Right atrium auricular region (tissue), 2 donors: Measurements from ENCODE around the gene PDE11A. TPM values are rescaled to one million over a fixed set of nuclear protein-coding genes. Genes with fewer than 3 reads are reported as not detected.

Experiments
- DNase-seq: peaks from one replicate; pipeline ENCODE4 v3.0.0-alpha.2; 2019; ENCODE audit warnings: low spot score
- H3K27ac ChIP-seq, 2 donors: fragments of 200-600 bp; sonication (generic); 1 replicate in 1 of 2; 2 replicates in 1 of 2; pipeline ENCODE4 v1.5.1; 2016 to 2019
- H3K27me3 ChIP-seq, 2 donors: fragments of 200-600 bp; sonication (generic); one replicate each; pipeline versions ENCODE4 v1.5.1 to v1.6.0; 2017 to 2019
- H3K36me3 ChIP-seq: fragments of 200-600 bp; sonication (generic); one replicate; pipeline ENCODE4 v1.5.1; 2016
- H3K4me1 ChIP-seq, 2 donors: fragments of 200-600 bp; sonication (generic); one replicate each; pipeline versions ENCODE4 v1.5.1 to v1.6.0; 2017 to 2019
- H3K4me3 ChIP-seq, 2 donors: fragments of 200-600 bp; sonication (generic); 1 replicate in 1 of 2; 2 replicates in 1 of 2; pipeline ENCODE4 v1.5.1; 2017 to 2019; ENCODE audit warnings: mild to moderate bottlenecking in 1 of 2, moderate library complexity in 1 of 2
- H3K9me3 ChIP-seq, 2 donors: fragments of 200-600 bp; sonication (generic); one replicate each; pipeline ENCODE4 v1.5.1; 2019
- total RNA-seq, 2 donors: library from RNA; depleted of rRNA; stranded (reverse); fragments of >200 nt; gene quantifications; one replicate each; pipeline ENCODE4 v1.1.0, GENCODE V29; 2016
- TF ChIP-seq, protein P1 (sequence below), 2 donors: fragments of 200-600 bp; sonication (generic); IDR thresholded peaks; one replicate each; pipeline ENCODE4 v1.5.1; 2019; ENCODE audit warnings: antibody characterized with exemption in 2 of 2

PDE11A gene
- total RNA-seq, 2 donors from 2014 or later, result 1.2 TPM; not detected in 1

DNA sequence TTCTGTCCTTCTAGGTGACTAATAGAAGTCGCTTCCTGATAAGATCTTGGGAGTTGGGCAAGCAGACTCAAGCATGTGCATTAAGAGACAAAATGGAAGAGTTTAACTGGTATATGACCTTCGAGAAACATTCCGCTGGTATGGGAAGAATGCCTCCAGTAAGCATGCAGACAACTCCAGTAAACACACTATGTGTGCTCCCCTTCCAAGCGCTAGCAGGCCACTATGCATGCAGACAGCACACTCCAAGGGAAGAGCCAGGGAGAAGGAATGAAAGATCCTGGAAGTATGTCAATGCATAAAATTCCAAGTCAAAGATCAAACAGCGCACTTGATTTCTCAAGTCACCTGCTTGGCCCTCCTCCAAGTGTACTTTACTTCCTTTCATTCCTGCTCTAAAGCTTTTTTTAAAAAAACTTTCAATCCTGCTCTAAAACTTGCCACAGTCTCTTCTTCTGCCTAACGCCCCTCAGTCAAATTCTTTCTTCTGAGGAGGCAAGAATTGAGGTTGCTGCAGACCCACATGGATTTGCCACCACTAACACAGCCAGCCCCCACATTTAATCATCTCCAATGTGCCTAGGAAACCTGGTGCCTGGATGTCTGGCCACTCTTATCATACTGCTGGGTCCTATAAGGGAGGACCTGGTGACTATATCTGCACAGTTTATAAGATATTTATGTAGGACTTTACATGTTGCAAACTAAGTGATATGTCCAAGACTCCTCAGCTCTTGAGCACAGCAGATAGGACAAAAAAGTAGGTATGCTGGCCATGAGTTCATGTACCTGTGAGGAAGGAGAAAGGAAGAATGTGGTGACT lies 239.8 kb downstream of the PDE11A start:
- H3K36me3 ChIP-seq, result no peaks in the 10 kb centered on the region
- TF ChIP-seq, protein P1, sequence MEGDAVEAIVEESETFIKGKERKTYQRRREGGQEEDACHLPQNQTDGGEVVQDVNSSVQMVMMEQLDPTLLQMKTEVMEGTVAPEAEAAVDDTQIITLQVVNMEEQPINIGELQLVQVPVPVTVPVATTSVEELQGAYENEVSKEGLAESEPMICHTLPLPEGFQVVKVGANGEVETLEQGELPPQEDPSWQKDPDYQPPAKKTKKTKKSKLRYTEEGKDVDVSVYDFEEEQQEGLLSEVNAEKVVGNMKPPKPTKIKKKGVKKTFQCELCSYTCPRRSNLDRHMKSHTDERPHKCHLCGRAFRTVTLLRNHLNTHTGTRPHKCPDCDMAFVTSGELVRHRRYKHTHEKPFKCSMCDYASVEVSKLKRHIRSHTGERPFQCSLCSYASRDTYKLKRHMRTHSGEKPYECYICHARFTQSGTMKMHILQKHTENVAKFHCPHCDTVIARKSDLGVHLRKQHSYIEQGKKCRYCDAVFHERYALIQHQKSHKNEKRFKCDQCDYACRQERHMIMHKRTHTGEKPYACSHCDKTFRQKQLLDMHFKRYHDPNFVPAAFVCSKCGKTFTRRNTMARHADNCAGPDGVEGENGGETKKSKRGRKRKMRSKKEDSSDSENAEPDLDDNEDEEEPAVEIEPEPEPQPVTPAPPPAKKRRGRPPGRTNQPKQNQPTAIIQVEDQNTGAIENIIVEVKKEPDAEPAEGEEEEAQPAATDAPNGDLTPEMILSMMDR (IDR thresholded peaks at IDR 0.05), result no peak
- DNase-seq, result no peak
- no peak overlapping the region for H3K4me3 ChIP-seq
- peaks cover 0 to 15% of the 10 kb centered on the region in 2 donors for H3K9me3 ChIP-seq
- no peaks in the 10 kb centered on the region for H3K4me1 ChIP-seq
- H3K27me3 ChIP-seq, result no peaks in the 10 kb centered on the region
- H3K27ac ChIP-seq, result no peak overlapping the region

DNA sequence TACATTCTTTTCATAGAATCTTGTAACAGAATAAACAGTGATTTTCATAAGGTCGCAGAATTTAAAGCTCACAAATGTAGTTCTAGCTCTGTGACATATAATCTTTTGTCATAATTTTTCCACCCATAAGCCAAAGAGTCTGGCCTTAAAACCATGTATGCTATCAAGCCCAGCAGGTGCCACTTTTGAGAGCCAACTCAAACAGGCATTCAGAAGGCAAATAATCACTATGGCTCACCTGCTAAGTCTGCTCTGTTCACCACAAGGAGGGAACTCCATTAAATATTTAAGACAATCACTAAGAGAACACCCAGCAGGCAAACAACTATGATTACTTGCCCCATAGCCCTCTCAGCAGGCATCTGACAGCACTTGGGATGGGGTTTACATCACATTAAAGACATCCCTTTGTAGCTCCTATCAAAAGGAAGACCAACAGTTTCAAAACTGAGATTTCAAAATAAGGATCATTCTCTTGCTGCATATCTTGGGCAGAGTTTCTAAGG lies 241.6 kb downstream of the PDE11A start:
- TF ChIP-seq, protein P1 (IDR thresholded peaks at IDR 0.05), result no peak
- Histone ChIP-seq H3K27ac (no peak overlapping the region), H3K36me3 (no peaks in the 10 kb centered on the region), H3K27me3 (no peaks in the 10 kb centered on the region), H3K4me1 (no peaks in the 10 kb centered on the region), H3K9me3 (peaks cover 0 to 15% of the 10 kb centered on the region in 2 donors), H3K4me3 (no peak overlapping the region)
- no peak for DNase-seq

DNA sequence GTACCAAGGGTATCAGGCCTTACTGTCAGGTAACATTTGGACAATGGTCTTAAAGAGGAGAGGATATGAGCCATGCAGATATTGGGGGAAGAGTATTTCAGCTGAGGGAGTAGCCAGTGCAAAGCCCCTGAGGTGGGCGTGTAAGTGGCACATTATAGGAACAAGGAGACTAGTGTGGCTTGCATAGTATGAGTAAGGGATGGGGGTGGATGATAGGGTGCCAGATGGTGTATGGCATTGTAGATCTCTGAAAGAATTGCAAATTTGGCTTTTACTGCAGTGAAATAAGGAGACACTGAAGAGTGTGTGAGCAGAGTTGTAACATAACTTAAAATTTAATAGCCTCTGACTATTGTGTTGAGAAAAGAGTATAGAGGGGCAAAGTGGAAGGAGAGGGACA lies 244.0 kb downstream of the PDE11A start:
- no peak overlapping the region for H3K4me3 ChIP-seq
- DNase-seq, result no peak
- H3K27ac ChIP-seq, result no peak overlapping the region
- H3K27me3 ChIP-seq, result no peaks in the 10 kb centered on the region
- no peaks in the 10 kb centered on the region for H3K9me3 ChIP-seq
- no peaks in the 10 kb centered on the region for H3K4me1 ChIP-seq
- H3K36me3 ChIP-seq, result no peaks in the 10 kb centered on the region
- TF ChIP-seq, protein P1 (IDR thresholded peaks at IDR 0.05), result no peak

DNA sequence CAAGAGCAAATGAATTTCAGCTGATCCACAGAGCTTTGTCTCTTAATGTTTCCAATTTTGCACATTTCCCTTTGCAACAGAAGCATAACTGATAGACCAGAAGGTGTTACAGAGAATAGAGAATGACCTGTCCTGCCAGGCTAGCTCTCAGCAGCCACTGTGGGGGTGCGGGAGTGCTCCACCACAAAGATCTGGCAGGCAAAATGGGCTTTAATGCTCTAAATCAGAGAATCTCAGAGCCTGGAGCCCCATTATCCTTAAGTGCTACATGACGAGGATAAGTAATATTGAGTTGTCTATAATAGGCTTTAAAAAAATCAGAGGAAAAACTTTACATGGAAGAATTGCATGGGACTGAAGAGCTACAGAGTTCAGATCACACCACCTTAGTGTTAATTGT lies 245.7 kb downstream of the PDE11A start:
- Histone ChIP-seq H3K36me3 (no peaks in the 10 kb centered on the region), H3K27ac (no peak overlapping the region), H3K4me1 (no peaks in the 10 kb centered on the region), H3K9me3 (no peaks in the 10 kb centered on the region), H3K27me3 (no peaks in the 10 kb centered on the region), H3K4me3 (no peak overlapping the region)
- TF ChIP-seq, protein P1 (IDR thresholded peaks at IDR 0.05), result no peak
- DNase-seq, result no peak

DNA sequence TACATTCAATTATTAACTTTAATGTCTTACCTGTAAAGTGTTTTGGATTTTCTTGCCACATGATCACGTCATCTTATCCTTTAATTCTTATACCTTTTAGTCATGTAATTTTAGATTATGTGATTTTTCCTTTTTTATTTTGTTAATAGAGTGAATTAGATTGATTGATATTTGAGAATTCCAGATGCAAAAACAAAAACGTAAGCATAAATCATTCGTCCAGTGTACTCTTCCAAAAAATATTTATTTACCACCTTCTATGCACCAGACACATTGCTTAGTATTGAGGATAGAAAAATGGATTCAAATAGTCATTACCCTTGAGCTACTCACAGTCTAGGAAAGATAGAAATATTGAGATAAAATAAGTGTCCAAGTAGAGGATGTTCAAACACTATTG lies 249.6 kb downstream of the PDE11A start:
- no peaks in the 10 kb centered on the region for H3K9me3 ChIP-seq
- no peak for DNase-seq
- TF ChIP-seq, protein P1 (IDR thresholded peaks at IDR 0.05), result no peak
- no peak overlapping the region for H3K27ac ChIP-seq
- no peak overlapping the region for H3K4me3 ChIP-seq
- H3K4me1 ChIP-seq, result no peaks in the 10 kb centered on the region
- H3K36me3 ChIP-seq, result no peaks in the 10 kb centered on the region
- no peaks in the 10 kb centered on the region for H3K27me3 ChIP-seq
